GM12878 (cell line): ENCODE results near the gene RAD51B.

Source experiments
- BACH1 ChIP-seq: fragments of 450-650 bp; IDR thresholded peaks from 2 replicates; pipeline ENCODE4 v1.6.1; 2017; ENCODE audit warnings: mild to moderate bottlenecking, borderline replicate concordance
- CHD2 ChIP-seq: IDR thresholded peaks from 2 replicates; pipeline ENCODE4 v1.6.1; 2011; ENCODE audit warnings: low read depth, low read length, improper control_type of control experiment, borderline replicate concordance
- CTCF ChIP-seq, 3 experiments: IDR thresholded peaks in 2 of 3; conservative IDR thresholded peaks in 1 of 3; 2 replicates each; pipeline ENCODE4 v1.5.1; 2011; ENCODE audit warnings: low read depth in 3 of 3, low read length in 3 of 3, mild to moderate bottlenecking in 3 of 3, control low read depth in 2 of 3, moderate library complexity in 2 of 3, inconsistent platforms in 1 of 3, mixed read lengths in 1 of 3; ENCODE audit not compliant: control insufficient read depth in 2 of 3, insufficient read depth in 1 of 3; ENCODE audit errors: extremely low read depth in 1 of 3
- EP300 ChIP-seq, 2 experiments: fragments of 150-350 bp in 1 of 2; IDR thresholded peaks; 2 replicates each; pipeline ENCODE4 v1.6.1; 2011 to 2012; ENCODE audit warnings: low read depth in 2 of 2, low read length in 2 of 2, borderline replicate concordance in 1 of 2, improper control_type of control experiment in 1 of 2, inconsistent platforms in 1 of 2; ENCODE audit not compliant: control insufficient read depth in 1 of 2
- EZH2 ChIP-seq: IDR thresholded peaks from 2 replicates; pipeline ENCODE4 v1.6.1; 2012; ENCODE audit warnings: low read depth, mild to moderate bottlenecking, control low read depth, inconsistent platforms, low read length, borderline replicate concordance; ENCODE audit not compliant: control insufficient read depth
- PML ChIP-seq: IDR thresholded peaks from 2 replicates; pipeline ENCODE4 v1.6.1; 2012; ENCODE audit warnings: low read length, inconsistent platforms
- POLR2AphosphoS5 ChIP-seq: IDR thresholded peaks from 2 replicates; pipeline ENCODE4 v1.6.1; 2011; ENCODE audit warnings: mild to moderate bottlenecking, low read length, inconsistent platforms
- RAD51 ChIP-seq: fragments of 450-650 bp; IDR thresholded peaks from 2 replicates; pipeline ENCODE4 v1.6.1; 2016; ENCODE audit warnings: moderate library complexity, mild to moderate bottlenecking, inconsistent platforms
- RELB ChIP-seq: fragments of 450-650 bp; IDR thresholded peaks from 2 replicates; pipeline ENCODE4 v1.6.1; 2017; ENCODE audit warnings: low read depth, mild to moderate bottlenecking, moderate library complexity
- SRF ChIP-seq, 2 experiments: IDR thresholded peaks; 2 replicates each; pipeline ENCODE4 v1.6.1; 2011; ENCODE audit warnings: low read depth in 2 of 2, low read length in 2 of 2, mild to moderate bottlenecking in 1 of 2, moderate library complexity in 1 of 2
- TCF3 ChIP-seq: IDR thresholded peaks from 2 replicates; pipeline ENCODE4 v1.6.1; 2012; ENCODE audit warnings: low read depth, mild to moderate bottlenecking, low read length, borderline replicate concordance; ENCODE audit not compliant: insufficient read depth
- TF ChIP-seq, protein P1 (sequence below): IDR thresholded peaks from 2 replicates; pipeline ENCODE4 v1.6.1; 2011; ENCODE audit warnings: mild to moderate bottlenecking, low read depth, low read length, moderate library complexity; ENCODE audit not compliant: insufficient replicate concordance
- TF ChIP-seq, protein P2 (sequence below): IDR thresholded peaks from 2 replicates; pipeline ENCODE4 v1.6.1; 2012; ENCODE audit warnings: improper control_type of control experiment, low read depth, low read length; ENCODE audit not compliant: insufficient replicate concordance

DNA sequence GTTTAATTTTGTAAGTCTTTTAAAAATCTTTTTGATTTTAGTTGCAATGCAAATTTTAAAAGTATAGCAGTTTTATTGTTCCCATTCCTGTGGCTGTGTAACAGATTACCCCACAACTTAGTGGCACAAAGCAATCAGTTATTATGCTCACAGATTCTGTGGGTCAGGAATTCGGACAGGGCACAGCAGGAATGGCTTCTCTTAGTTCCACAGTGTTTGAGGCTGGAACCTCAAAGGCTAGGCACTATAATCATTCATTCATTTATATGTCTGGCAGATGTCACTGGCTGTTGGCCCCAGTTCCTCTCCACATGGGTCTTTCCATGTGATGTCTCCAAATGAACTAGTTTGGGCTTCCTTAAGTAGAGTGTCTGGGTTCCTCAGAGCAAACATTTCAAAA, 193.3 kb downstream of the RAD51B start:
- TF ChIP-seq EZH2 (no peak), POLR2AphosphoS5 (no peak), SRF (IDR thresholded peaks at IDR 0.05; ENCODE audit: low read depth in 2 of 2, low read length in 2 of 2) (no peak), CTCF (IDR thresholded peaks at IDR 0.05 in 2 of 3, conservative IDR thresholded peaks at IDR 0.05 in 1 of 3; ENCODE audit: control insufficient read depth in 2 of 3, extremely low read depth in 1 of 3, insufficient read depth in 1 of 3, low read depth in 3 of 3, low read length in 3 of 3) (no peak), RAD51 (no peak), BACH1 (no peak), EP300 (IDR thresholded peaks at IDR 0.05; ENCODE audit: borderline replicate concordance in 1 of 2, control insufficient read depth in 1 of 2, low read depth in 2 of 2, low read length in 2 of 2) (no peak), TCF3 (no peak), CHD2 (no peak), PML (no peak), RELB (no peak)
- TF ChIP-seq, protein P1, sequence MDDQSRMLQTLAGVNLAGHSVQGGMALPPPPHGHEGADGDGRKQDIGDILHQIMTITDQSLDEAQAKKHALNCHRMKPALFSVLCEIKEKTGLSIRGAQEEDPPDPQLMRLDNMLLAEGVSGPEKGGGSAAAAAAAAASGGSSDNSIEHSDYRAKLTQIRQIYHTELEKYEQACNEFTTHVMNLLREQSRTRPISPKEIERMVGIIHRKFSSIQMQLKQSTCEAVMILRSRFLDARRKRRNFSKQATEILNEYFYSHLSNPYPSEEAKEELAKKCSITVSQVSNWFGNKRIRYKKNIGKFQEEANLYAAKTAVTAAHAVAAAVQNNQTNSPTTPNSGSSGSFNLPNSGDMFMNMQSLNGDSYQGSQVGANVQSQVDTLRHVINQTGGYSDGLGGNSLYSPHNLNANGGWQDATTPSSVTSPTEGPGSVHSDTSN, result no peak
- TF ChIP-seq, protein P2, sequence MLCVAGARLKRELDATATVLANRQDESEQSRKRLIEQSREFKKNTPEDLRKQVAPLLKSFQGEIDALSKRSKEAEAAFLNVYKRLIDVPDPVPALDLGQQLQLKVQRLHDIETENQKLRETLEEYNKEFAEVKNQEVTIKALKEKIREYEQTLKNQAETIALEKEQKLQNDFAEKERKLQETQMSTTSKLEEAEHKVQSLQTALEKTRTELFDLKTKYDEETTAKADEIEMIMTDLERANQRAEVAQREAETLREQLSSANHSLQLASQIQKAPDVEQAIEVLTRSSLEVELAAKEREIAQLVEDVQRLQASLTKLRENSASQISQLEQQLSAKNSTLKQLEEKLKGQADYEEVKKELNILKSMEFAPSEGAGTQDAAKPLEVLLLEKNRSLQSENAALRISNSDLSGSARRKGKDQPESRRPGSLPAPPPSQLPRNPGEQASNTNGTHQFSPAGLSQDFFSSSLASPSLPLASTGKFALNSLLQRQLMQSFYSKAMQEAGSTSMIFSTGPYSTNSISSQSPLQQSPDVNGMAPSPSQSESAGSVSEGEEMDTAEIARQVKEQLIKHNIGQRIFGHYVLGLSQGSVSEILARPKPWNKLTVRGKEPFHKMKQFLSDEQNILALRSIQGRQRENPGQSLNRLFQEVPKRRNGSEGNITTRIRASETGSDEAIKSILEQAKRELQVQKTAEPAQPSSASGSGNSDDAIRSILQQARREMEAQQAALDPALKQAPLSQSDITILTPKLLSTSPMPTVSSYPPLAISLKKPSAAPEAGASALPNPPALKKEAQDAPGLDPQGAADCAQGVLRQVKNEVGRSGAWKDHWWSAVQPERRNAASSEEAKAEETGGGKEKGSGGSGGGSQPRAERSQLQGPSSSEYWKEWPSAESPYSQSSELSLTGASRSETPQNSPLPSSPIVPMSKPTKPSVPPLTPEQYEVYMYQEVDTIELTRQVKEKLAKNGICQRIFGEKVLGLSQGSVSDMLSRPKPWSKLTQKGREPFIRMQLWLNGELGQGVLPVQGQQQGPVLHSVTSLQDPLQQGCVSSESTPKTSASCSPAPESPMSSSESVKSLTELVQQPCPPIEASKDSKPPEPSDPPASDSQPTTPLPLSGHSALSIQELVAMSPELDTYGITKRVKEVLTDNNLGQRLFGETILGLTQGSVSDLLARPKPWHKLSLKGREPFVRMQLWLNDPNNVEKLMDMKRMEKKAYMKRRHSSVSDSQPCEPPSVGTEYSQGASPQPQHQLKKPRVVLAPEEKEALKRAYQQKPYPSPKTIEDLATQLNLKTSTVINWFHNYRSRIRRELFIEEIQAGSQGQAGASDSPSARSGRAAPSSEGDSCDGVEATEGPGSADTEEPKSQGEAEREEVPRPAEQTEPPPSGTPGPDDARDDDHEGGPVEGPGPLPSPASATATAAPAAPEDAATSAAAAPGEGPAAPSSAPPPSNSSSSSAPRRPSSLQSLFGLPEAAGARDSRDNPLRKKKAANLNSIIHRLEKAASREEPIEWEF, result no peak
